HG03439 (cell line): Measurements from ENCODE around the gene SLC10A6.

ENCODE experiments used
- ATAC-seq: cut with Tn5 transposase; IDR thresholded peaks from one replicate; pipeline ENCODE4 v1.9.1; 2021; ENCODE audit warnings: mild to moderate bottlenecking, moderate library complexity; ENCODE audit not compliant: unreplicated experiment

SLC10A6 gene

DNA sequence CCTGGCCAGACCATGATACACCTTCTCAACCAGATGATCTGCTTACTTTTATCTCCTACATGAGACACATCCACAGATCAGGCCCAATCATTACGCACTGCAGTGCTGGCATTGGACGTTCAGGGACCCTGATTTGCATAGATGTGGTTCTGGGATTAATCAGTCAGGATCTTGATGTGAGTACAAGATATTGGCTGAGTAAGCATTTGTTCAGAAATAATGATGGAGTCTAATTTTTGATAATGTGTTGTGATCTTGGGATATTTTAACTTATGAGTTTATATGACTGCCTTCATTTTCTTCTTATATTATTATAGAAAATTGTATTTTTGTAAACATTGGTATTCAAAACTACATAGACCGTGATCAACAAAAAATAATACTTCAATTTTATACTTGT is 39.4 kb downstream of the SLC10A6 start:
- ATAC-seq = no peak

DNA sequence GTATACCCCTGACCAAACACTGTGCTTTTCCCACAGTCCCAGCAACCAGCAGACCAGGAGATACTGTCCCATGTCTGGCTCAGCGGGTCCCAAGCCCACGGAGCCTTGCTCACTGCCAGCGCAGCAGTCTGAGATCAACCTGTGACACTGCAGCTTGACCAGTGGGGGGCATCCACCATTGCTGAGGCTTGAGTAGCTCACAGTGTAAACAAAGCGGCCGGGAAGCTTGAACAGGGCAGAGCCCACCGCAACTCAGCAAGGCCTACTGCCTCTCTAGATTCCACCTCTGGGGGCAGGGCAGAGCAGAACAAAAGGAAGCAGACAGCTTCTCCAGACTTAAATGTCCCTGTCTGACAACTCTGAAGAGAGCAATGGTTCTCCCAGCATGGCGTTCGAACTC is 58.1 kb downstream of the SLC10A6 start:
- no peak for ATAC-seq

DNA sequence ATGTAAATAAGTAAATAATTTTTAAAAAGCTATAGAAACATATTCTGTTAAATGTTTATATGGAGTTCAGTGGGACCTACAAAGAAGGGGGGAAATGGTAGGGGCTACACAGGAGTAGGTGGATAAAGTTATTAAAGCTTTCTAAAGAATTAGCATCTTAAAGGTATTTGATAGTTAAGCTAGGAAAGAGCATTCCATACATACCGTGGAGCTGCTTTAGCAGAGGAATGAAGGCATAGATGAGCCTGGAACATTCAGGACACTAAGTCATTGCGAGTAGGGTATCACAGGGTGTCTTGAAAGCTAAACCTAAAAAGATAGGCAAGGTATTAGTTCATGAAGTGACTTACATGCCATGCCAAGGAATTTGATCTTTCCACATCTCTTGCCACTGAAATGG is 60.4 kb downstream of the SLC10A6 start:
- no peak for ATAC-seq

DNA sequence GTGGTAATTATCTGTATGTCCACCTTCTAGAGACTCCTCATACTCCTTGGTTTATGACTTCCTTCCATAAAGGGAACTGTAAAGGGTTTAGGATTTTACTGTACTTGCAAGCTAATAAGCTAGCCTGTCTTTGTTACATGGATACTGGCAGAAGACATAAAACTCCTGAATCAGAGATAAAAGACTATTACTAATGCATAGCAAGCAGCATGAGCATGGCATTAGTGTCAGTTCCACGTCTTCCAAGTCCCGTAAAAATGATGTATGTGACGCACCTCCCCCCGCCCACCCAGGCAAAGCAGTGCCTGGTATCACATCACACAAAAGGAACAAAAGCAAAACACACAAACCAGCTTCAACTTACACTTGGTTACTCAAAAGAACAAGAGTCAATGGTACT is 71.0 kb downstream of the SLC10A6 start:
- ATAC-seq = no peak

DNA sequence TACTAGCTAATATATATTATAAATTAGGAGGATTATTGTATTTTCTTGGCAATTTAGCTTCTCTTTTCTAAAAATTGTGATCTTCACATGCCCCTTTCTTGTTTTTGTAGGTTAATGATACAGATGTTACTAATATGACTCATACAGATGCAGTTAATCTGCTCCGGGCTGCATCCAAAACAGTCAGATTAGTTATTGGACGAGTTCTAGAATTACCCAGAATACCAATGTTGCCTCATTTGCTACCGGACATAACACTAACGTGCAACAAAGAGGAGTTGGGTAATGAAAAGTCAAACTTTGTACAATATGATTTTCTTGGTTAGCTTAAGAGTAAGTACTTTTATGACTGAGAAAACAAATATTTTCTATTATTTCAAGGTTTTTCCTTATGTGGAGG is 74.1 kb downstream of the SLC10A6 start:
- no peak for ATAC-seq
